Neural cell (in vitro differentiated cells): ENCODE results near the gene STARD6. TPM values are rescaled to one million over a fixed set of nuclear protein-coding genes. Genes with fewer than 3 reads are reported as not detected.

Experiments used
- H2AFZ ChIP-seq: fragments of 200-600, 300-800 bp; sonication (generic), shearing (Covaris generic); 2 replicates; pipeline ENCODE4 v1.6.0; 2014; ENCODE audit warnings: low read depth, mild to moderate bottlenecking, antibody characterized with exemption, low read length, moderate library complexity
- H3F3A ChIP-seq: fragments of 200-600 bp; shearing (Covaris generic); 2 replicates; pipeline ENCODE4 v1.6.1; 2016; ENCODE audit warnings: mild to moderate bottlenecking, moderate library complexity, mixed read lengths, antibody characterized with exemption, low read length; ENCODE audit not compliant: insufficient read depth, poor library complexity, severe bottlenecking
- H3K27ac ChIP-seq: fragments of 200-600, 300-800 bp; sonication (generic), shearing (Covaris generic); 2 replicates; pipeline ENCODE4 v1.5.1; 2014; ENCODE audit warnings: mild to moderate bottlenecking, low read length, moderate library complexity
- H3K27me3 ChIP-seq: fragments of 300-800, 200-600 bp; sonication (generic), shearing (Covaris generic); 2 replicates; pipeline ENCODE4 v1.6.0; 2014; ENCODE audit warnings: mild to moderate bottlenecking, low read depth, low read length, moderate library complexity; ENCODE audit not compliant: insufficient read depth
- H3K36me3 ChIP-seq: fragments of 300-800, 200-600 bp; sonication (generic), shearing (Covaris generic); 2 replicates; pipeline ENCODE4 v1.5.1; 2014; ENCODE audit warnings: mild to moderate bottlenecking, antibody characterized with exemption, low read length, moderate library complexity; ENCODE audit not compliant: insufficient read depth
- H3K4me2 ChIP-seq: fragments of 300-800, 200-600 bp; sonication (generic), shearing (Covaris generic); 2 replicates; pipeline ENCODE4 v1.6.0; 2014; ENCODE audit warnings: mild to moderate bottlenecking, low read length
- H3K4me3 ChIP-seq: fragments of 300-800, 200-600 bp; sonication (generic), shearing (Covaris generic); 2 replicates; pipeline ENCODE4 v1.5.1; 2014; ENCODE audit warnings: mild to moderate bottlenecking, low read length, moderate library complexity
- H3K79me2 ChIP-seq: fragments of 200-600 bp; shearing (Covaris generic); replicated peaks from 2 replicates; pipeline ENCODE4 v1.6.0; 2014; ENCODE audit warnings: mild to moderate bottlenecking, low read length, moderate library complexity; ENCODE audit not compliant: insufficient read depth
- H3K9ac ChIP-seq: fragments of 300-800, 200-600 bp; sonication (generic), shearing (Covaris generic); 2 replicates; pipeline ENCODE4 v1.6.1; 2016; ENCODE audit warnings: mild to moderate bottlenecking, low read length, mixed read lengths
- H3K9me2 ChIP-seq: fragments of 200-600 bp; shearing (Covaris generic); 2 replicates; pipeline ENCODE4 v1.6.1; 2016; ENCODE audit warnings: mild to moderate bottlenecking, low read length, mixed read lengths; ENCODE audit not compliant: insufficient read depth
- H3K9me3 ChIP-seq: fragments of 200-600, 300-800 bp; sonication (generic), shearing (Covaris generic); 2 replicates; pipeline ENCODE4 v1.6.1; 2016; ENCODE audit warnings: mild to moderate bottlenecking, mixed run types, low read length, moderate library complexity, mixed read lengths
- H4K20me1 ChIP-seq: fragments of 200-600 bp; shearing (Covaris generic); 2 replicates; pipeline ENCODE4 v1.6.1; 2016; ENCODE audit warnings: mild to moderate bottlenecking, mixed run types; ENCODE audit not compliant: insufficient read depth
- EP300 ChIP-seq: fragments of 450-650 bp; conservative IDR thresholded peaks from 2 replicates; pipeline ENCODE4 v1.6.1; 2014; ENCODE audit warnings: antibody characterized with exemption, mild to moderate bottlenecking, moderate library complexity; ENCODE audit not compliant: poor library complexity, severe bottlenecking
- EZH2 ChIP-seq: fragments of 200-600, 300-800 bp; shearing (Covaris generic), sonication (generic); IDR thresholded peaks from 2 replicates; pipeline ENCODE4 v1.6.1; 2014; ENCODE audit warnings: antibody characterized with exemption, low read length, borderline replicate concordance, mild to moderate bottlenecking; ENCODE audit not compliant: insufficient read depth, poor library complexity, severe bottlenecking
- MXI1 ChIP-seq: fragments of 450-650 bp; conservative IDR thresholded peaks from 2 replicates; pipeline ENCODE4 v1.6.1; 2014; ENCODE audit warnings: antibody characterized with exemption, mild to moderate bottlenecking; ENCODE audit not compliant: poor library complexity, severe bottlenecking
- POLR2AphosphoS5 ChIP-seq: IDR thresholded peaks from 2 replicates; pipeline ENCODE4 v1.6.1; 2012
- RAD21 ChIP-seq: fragments of 450-650 bp; conservative IDR thresholded peaks from 2 replicates; pipeline ENCODE4 v1.6.1; 2014; ENCODE audit warnings: antibody characterized with exemption, mild to moderate bottlenecking, moderate library complexity
- SMC3 ChIP-seq: fragments of 450-650 bp; conservative IDR thresholded peaks from 2 replicates; pipeline ENCODE4 v1.6.1; 2014; ENCODE audit warnings: antibody characterized with exemption, mild to moderate bottlenecking, moderate library complexity; ENCODE audit not compliant: poor library complexity
- TAF1 ChIP-seq: IDR thresholded peaks from 2 replicates; pipeline ENCODE4 v1.6.1; 2012; ENCODE audit warnings: low read depth
- polyA plus RNA-seq: library from polyadenylated mRNA; depleted of rRNA; stranded (reverse); fragments of >200 nt; gene quantifications from 2 replicates; pipeline ENCODE4 v1.2.3, GENCODE V29; 2014
- TF ChIP-seq, protein P1 (sequence below): IDR thresholded peaks from 2 replicates; pipeline ENCODE4 v1.6.1; 2012; ENCODE audit warnings: borderline replicate concordance
- TF ChIP-seq, protein P2 (sequence below): fragments of 450-650 bp; IDR thresholded peaks from 2 replicates; pipeline ENCODE4 v1.5.1; 2014; ENCODE audit warnings: antibody characterized with exemption, mild to moderate bottlenecking, moderate library complexity; ENCODE audit not compliant: poor library complexity, severe bottlenecking

Gene STARD6
- polyA plus RNA-seq, 1 donor from 2014 or later, result not detected

GRCh38 chr18:54284535-54284934, 73.1 kb downstream of the STARD6 start:
- H3K36me3 ChIP-seq, result peaks cover 8% of the 10 kb centered on the region

DNA sequence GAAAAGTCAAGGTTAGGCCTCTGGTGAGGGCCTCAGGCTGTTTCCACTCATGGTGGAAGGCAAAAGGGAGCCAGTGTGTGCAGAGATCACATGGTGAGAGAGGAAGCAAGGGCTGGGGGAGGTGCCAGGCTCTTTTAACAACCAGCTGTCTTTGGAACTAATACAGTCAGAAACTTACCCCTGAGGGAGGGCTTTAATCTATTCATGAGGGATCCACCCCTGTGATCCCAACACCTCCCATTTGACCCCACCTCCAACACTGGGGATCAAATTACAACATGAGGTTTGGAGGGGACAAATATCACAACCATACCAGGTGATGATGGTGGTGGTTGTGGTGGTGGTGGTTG, 77.5 kb downstream of the STARD6 start:
- Histone ChIP-seq H3K36me3 (peaks cover 8% of the 10 kb centered on the region), H2AFZ (no peak overlapping the region)

More at GRCh38 chr18:54284535-54284934, 73.1 kb downstream of the STARD6 start:
- Histone ChIP-seq H3K9ac (no peak overlapping the region), H3K9me2 (no peaks in the 10 kb centered on the region), H2AFZ (no peak overlapping the region), H3K4me3 (no peak overlapping the region), H3K9me3 (no peaks in the 10 kb centered on the region), H3K27ac (no peak overlapping the region), H4K20me1 (no peaks in the 10 kb centered on the region), H3K27me3 (no peaks in the 10 kb centered on the region), H3K79me2 (no peaks in the 10 kb centered on the region), H3K4me2 (no peak overlapping the region), H3F3A (no peaks in the 10 kb centered on the region)
- TF ChIP-seq EP300 (no peak), RAD21 (no peak), SMC3 (no peak), EZH2 (no peak), TAF1 (no peak), MXI1 (no peak), POLR2AphosphoS5 (no peak)
- TF ChIP-seq, protein P1, sequence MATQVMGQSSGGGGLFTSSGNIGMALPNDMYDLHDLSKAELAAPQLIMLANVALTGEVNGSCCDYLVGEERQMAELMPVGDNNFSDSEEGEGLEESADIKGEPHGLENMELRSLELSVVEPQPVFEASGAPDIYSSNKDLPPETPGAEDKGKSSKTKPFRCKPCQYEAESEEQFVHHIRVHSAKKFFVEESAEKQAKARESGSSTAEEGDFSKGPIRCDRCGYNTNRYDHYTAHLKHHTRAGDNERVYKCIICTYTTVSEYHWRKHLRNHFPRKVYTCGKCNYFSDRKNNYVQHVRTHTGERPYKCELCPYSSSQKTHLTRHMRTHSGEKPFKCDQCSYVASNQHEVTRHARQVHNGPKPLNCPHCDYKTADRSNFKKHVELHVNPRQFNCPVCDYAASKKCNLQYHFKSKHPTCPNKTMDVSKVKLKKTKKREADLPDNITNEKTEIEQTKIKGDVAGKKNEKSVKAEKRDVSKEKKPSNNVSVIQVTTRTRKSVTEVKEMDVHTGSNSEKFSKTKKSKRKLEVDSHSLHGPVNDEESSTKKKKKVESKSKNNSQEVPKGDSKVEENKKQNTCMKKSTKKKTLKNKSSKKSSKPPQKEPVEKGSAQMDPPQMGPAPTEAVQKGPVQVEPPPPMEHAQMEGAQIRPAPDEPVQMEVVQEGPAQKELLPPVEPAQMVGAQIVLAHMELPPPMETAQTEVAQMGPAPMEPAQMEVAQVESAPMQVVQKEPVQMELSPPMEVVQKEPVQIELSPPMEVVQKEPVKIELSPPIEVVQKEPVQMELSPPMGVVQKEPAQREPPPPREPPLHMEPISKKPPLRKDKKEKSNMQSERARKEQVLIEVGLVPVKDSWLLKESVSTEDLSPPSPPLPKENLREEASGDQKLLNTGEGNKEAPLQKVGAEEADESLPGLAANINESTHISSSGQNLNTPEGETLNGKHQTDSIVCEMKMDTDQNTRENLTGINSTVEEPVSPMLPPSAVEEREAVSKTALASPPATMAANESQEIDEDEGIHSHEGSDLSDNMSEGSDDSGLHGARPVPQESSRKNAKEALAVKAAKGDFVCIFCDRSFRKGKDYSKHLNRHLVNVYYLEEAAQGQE, result no peak
- TF ChIP-seq, protein P2, sequence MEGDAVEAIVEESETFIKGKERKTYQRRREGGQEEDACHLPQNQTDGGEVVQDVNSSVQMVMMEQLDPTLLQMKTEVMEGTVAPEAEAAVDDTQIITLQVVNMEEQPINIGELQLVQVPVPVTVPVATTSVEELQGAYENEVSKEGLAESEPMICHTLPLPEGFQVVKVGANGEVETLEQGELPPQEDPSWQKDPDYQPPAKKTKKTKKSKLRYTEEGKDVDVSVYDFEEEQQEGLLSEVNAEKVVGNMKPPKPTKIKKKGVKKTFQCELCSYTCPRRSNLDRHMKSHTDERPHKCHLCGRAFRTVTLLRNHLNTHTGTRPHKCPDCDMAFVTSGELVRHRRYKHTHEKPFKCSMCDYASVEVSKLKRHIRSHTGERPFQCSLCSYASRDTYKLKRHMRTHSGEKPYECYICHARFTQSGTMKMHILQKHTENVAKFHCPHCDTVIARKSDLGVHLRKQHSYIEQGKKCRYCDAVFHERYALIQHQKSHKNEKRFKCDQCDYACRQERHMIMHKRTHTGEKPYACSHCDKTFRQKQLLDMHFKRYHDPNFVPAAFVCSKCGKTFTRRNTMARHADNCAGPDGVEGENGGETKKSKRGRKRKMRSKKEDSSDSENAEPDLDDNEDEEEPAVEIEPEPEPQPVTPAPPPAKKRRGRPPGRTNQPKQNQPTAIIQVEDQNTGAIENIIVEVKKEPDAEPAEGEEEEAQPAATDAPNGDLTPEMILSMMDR, result no peak

More for the DNA sequence above, 77.5 kb downstream of the STARD6 start:
- no peaks in the 10 kb centered on the region for H3K27me3 ChIP-seq
- H3K9me2 ChIP-seq, result no peaks in the 10 kb centered on the region
- no peaks in the 10 kb centered on the region for H3K79me2 ChIP-seq
- no peaks in the 10 kb centered on the region for H4K20me1 ChIP-seq
- no peaks in the 10 kb centered on the region for H3K9me3 ChIP-seq
- H3K27ac ChIP-seq, result no peak overlapping the region
- H3K4me2 ChIP-seq, result no peak overlapping the region
- no peak overlapping the region for H3K4me3 ChIP-seq
- H3F3A ChIP-seq, result no peaks in the 10 kb centered on the region
- no peak for TF ChIP-seq TAF1
- H3K9ac ChIP-seq, result no peak overlapping the region
